Ovary (tissue), 3 donors: Measurements from ENCODE around the gene UBE2Q2.

ENCODE experiments used
- EP300 ChIP-seq: sonication (generic); formaldehyde crosslinking; IDR thresholded peaks from one replicate; pipeline ENCODE4 v1.6.1; 2017; ENCODE audit warnings: antibody characterized with exemption
- POLR2A ChIP-seq: fragments of 450-650 bp; IDR thresholded peaks from one replicate; pipeline ENCODE4 v1.6.1; 2017; ENCODE audit warnings: antibody characterized with exemption, mild to moderate bottlenecking, moderate library complexity
- TF ChIP-seq, protein P1 (sequence below), 3 donors: fragments of 450-650 bp in 2 of 3; fragments of 200-600 bp in 1 of 3; IDR thresholded peaks; one replicate each; pipeline versions ENCODE4 v1.5.1 to v1.8.0; 2016 to 2022; ENCODE audit warnings: antibody characterized with exemption in 3 of 3, mild to moderate bottlenecking in 1 of 3
- donor health status: DM: no; HTN: no; CAD: no.

GRCh38 chr15:75921732-75922703 is 78.8 kb downstream of the UBE2Q2 start:
- TF ChIP-seq, protein P1, sequence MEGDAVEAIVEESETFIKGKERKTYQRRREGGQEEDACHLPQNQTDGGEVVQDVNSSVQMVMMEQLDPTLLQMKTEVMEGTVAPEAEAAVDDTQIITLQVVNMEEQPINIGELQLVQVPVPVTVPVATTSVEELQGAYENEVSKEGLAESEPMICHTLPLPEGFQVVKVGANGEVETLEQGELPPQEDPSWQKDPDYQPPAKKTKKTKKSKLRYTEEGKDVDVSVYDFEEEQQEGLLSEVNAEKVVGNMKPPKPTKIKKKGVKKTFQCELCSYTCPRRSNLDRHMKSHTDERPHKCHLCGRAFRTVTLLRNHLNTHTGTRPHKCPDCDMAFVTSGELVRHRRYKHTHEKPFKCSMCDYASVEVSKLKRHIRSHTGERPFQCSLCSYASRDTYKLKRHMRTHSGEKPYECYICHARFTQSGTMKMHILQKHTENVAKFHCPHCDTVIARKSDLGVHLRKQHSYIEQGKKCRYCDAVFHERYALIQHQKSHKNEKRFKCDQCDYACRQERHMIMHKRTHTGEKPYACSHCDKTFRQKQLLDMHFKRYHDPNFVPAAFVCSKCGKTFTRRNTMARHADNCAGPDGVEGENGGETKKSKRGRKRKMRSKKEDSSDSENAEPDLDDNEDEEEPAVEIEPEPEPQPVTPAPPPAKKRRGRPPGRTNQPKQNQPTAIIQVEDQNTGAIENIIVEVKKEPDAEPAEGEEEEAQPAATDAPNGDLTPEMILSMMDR (IDR thresholded peaks at IDR 0.05), result no peak
- no peak for TF ChIP-seq POLR2A
- no peak for TF ChIP-seq EP300
